ENCODE results near the gene COL19A1. TPM values are rescaled to one million over a fixed set of nuclear protein-coding genes. Genes with fewer than 3 reads are reported as not detected.

COL19A1 gene
- 0.99 and 1.6 TPM in 2 replicates for polyA plus RNA-seq (2014; cell fraction: cytosol; rRNA removed)
- 1.9 and 2.0 TPM in 2 replicates for polyA plus RNA-seq (2014; cell fraction: nucleus; rRNA removed)

DNA sequence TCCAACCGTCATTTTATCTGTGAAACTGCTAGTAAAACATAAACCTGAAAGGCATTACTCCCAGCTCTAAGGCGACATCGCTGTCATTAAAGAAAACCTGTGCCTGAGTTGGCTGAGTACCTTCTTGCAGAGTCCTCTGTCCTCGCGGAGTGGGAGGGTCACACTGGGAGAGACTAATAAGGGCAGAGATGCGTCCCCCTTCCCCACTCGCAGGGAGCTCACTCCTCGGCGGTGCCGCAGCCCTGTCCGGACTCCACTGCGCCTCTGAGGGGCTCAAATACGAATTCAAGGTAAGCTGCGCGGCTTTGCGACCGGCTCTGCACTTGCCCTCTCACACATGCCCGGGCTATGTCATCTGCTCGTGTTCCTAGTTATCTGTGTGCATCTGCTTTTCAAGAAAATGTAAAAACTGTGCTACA is at the start of gene COL19A1:
Gene COL19A1 (plus strand): TSS at position 206 of the 419 bp plus-strand sequence. CDS start 13,012 bp downstream, outside the sequence.
- DNase-seq (ENCODE audit: low spot score) = peak; percentile 49

DNA sequence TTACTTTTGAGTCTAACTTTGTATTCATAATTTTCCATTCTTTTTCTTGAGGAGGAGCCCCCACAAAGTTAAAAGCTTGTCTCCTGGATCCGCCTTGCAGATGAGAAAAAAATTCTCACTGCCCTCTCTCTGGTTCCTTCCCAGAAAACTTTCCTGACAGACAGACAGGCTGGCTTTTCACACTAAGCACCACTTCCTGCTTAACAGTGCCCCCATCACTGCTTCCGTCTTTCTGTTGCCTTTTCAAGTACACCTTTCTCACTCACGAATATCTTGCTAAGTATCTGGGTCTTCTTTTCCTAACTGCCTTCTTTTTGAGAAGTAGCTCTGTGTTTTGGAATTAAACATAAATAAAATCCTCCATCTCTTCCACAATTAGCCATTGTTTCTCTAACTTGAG is 49.8 kb upstream of the COL19A1 start:
- no peak for DNase-seq (ENCODE audit: low spot score)

DNA sequence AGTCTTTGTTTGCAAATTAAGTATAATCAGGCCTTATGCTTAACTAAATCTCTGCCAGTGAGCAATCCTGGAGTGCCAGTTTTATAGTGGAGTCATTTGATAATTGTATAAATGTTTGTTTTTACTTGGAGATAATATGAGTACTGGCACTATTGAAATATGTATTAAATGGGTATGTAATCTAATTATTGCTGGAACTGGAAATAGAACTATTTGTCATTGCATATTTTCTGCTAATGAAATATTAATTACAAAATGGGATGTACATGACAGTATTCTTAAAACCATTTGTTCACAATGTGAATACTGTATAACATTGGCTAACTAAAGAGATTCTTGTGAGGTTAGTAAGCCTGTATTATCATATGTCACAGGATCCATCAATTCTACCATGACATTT is 49.0 kb upstream of the COL19A1 start:
- no peak for DNase-seq (ENCODE audit: low spot score)

DNA sequence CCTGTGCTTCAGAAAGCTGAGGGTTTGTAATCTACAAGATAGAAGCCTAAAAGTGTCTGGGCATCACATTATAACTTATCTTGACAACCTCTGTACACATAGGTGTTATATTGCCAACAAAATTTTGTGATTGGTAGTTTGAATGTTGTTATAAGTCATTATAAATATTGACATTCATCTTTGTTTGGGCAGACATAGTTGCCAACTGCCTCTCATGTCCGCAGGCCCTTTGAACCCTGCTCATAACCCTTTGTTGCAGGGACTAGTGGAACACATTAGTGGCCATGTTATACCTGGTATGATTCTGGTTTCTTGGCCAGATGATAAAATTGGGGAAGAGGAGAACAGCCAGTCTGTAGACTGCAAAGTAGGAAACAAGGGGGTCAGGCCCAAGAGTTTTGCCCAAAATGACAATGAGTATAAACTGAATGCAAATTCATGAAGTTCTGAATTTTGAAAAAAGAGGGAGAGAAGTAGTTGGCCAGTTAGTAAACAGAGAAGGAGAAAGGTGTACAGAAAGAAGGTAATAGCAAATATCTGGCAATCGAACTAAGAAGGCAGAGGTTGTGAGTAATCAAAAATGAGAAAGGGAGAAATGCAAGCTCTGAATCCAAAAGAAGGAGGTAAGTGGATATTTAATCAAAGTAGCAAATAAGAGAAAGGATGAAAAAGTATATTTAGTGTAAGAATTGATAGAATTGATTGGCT is 48.0 kb upstream of the COL19A1 start:
- DNase-seq (ENCODE audit: low spot score) = no peak

DNA sequence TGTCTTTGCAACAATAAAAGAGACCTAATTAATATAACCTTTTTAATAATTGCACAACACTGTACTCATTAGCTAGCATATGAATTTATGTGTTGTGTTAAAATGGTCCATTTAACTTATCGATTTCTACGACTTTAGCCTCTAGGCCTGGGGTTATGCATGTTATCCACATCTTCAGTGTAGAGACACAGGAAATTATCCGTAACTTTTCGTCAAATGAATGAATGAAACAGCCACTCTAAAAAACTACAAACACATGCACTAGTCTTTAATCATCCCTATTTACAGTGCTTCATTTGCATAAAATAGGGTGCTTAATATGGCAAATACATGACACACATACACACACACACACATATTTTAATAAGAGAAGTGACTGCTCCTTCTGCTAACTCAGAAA is 47.2 kb upstream of the COL19A1 start:
- no peak for DNase-seq (ENCODE audit: low spot score)

DNA sequence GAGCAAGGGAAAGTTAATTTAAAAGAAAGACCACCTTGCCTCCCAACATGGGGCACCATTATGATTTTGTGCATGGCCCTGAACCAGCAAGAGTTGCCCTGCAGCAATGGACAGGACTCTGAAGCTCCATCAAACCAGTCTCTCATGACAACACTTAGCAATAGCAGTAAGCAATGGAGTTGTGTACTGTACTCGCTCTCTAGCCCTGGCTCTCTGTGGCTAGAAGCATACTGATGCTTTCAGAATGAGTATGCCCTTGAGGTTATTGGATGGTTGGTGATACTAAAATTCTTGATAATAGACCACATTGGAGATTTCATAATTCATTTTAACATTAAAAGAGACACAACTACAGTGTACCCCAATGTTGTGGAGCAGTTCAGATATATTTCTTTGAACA is 46.3 kb upstream of the COL19A1 start:
- DNase-seq (ENCODE audit: low spot score) = no peak

DNA sequence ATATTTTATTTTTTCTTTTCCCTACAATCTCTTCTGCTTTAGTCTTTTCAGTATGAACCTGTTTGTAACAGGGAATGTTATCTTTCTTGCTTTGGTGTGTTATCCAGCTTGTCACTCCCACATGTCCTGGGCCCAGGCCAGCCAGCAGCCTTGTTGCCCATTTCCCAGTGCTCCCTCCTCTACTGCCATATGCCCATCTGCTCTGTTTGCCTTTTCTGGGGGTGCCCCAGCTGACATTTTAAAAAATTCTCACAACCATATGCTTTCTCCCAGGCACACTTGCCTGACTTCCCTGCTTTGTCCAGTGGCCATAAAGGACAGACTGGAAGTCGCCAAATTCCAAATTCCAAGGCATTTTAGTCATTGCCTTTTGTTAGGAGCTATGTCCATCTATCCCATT is 45.9 kb upstream of the COL19A1 start:
- DNase-seq (ENCODE audit: low spot score) = no peak

DNA sequence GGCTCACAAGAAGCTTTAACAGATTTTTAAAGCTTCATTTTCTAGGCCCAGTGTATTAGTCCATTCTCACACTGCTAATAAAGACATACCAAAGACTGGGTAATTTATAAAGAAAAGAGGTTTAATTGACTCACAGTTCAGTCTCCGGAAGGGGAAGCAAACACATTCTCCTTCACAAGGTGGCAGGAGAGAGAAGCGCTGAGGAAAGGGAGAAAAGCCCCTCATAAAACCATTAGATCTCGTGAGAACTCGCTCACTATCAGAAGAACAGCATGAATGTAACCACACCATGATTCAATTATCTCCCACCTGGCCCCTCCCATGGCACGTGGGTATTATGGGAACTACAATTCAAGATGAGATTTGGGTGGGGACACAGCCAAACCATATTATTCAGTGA is 42.0 kb upstream of the COL19A1 start:
- peak; percentile 9 for DNase-seq (ENCODE audit: low spot score)

DNA sequence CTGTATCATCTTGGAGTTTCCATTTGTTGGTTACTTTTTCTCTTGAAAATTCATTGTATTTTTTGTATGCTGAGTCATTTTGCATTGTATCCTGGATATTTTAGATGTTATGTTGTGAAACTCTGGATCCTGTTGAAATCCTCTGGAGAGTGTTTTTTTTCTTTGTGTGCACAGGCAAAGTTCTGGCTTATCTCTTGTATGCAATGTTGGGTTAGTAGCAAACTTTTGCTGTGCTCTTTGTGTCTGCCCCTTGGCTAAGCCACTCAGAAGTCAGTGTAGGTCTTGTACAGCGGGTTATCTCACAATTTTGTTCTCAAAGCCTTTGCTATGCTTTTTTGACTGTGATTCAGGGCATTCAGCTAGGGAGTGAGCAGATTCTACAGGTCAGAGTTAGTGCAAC is 40.5 kb upstream of the COL19A1 start:
- no peak for DNase-seq (ENCODE audit: low spot score)

DNA sequence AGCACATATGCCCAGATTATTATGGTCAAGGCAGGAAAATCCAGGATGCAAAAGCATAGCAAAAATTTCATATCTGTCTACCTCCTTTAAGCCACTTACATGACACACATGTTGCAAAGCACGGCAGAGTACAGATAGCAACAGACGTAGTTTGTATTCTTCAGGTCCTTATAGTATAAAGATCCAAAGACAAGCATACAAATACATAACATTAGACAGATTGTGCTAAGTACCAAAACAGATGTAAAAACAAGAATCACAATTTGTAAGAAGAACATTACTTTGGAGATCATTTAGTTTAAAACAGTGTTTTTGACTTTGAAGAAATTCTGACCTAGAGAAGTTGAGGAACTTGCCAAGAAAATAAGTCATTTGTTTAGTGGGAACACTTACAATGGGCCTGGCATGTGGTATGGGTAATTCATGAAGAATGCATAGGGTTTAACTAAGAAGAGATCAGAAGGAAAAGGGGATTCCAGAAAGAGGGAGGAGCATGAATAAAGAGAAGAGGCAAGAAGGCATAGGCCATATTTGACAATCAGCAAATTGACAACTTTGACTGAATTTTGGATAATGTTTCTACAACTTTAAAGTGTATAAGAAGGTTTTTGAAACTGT is 39.0 kb upstream of the COL19A1 start:
- no peak for DNase-seq (ENCODE audit: low spot score)

DNA sequence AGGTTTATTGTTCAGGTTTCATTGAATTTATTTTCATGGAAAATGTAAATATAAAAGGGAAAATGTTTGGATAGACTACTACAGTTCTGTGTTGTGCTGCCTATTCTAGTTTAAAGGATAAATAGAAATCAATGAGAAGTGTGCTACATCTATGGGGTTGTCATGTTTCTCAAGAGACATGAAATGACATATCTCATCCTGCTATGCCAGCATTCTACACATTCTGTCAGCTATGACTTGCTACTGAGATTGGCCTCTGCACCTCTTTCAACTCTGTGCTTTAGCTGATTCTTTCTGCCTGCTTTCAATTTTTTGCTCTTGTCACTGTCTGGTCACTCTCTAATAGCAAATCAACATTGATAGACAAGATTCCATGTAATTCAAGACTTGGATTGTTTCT is 33.8 kb upstream of the COL19A1 start:
- no peak for DNase-seq (ENCODE audit: low spot score)

DNA sequence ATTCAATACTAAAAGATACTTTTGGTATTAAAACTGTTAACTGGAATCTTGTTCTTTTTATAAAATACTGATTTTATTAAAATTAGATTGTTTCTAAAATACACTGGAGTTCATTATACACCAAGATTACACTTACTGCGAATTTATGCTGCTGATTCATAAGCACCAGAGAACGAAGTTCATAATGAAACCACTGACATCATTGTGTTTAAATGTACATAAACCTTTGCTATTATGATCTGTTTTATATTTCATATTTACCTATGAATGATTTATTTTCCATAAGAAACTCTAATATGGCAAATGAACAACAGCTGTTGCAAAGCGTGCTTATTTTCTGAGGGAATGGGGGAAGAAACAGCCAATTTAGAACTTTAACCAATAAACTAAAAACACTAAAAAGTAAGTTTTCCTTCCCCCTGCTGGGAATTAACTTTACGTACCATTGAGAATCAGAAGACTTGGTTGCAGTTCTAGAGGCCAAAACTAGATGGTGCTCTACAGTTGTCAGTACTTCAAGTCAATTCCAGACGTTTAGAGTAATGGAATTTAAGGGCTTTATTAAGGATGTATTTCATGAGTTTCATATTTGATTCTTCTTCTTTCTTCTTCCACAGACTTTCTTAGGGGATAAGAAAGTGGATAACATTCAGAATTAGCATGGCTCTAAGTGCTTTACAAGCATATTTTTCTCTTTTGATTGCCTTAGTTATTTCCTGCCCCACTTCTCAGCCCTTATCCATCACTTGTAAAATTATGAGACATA is 30.8 kb upstream of the COL19A1 start:
- DNase-seq (ENCODE audit: low spot score) = peak; percentile 61

DNA sequence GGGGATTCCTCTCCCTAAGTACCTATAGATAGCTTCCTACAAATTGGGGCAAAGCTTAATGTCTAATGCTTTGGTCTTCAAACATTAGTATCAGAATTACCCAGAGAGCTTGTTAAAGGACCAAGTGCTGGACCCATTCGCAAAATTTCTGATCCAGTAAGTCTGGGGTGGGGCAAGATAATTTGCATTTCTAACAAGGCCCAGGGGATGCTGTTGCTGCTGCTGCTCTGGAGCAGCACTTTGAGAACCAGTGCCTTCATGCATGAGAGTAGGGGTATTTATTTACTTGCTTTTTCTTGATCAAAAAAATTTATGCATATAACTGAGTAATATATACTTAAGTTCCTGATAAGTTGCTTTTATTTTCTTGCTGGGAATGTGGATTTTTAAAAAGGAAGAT is 24.5 kb upstream of the COL19A1 start:
- no peak for DNase-seq (ENCODE audit: low spot score)

DNA sequence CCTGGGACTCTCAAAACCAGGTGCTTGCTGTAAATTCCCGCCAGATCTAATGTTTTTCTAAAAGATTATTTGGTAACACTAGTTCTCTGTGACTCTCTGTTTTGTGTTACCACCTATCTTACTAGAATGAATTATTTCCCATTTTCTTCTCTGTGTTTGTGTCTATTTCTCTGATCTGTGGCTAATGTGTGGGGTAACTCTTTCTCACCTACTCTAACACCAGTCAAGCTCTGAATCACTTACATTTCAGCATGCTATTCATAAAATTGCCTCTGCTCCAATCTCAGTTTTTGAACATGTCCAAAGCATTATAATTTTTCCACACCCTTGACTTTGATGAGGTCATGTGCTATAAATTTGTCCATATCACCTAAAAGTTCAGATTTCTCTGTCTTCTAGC is 23.2 kb upstream of the COL19A1 start:
- no peak for DNase-seq (ENCODE audit: low spot score)

DNA sequence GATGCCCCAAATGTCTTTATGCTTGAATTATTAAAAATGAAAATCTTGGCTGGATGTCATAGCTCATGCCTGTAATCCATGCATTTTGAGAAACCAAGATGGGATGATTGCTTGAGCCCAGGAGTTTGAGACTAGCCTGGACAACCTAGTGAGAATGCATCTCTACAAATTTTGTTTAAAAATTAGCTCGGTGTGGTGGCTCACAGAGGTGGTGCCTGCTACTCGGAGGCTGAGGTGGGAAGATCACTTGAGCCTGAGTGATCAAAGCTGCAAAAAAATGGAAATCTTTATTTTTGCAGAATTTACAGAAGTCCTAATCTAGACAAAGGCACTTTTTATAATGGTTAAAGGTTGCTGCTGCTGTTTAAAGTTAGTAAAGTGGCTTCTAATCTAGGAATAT is 20.0 kb upstream of the COL19A1 start:
- no peak for DNase-seq (ENCODE audit: low spot score)

DNA sequence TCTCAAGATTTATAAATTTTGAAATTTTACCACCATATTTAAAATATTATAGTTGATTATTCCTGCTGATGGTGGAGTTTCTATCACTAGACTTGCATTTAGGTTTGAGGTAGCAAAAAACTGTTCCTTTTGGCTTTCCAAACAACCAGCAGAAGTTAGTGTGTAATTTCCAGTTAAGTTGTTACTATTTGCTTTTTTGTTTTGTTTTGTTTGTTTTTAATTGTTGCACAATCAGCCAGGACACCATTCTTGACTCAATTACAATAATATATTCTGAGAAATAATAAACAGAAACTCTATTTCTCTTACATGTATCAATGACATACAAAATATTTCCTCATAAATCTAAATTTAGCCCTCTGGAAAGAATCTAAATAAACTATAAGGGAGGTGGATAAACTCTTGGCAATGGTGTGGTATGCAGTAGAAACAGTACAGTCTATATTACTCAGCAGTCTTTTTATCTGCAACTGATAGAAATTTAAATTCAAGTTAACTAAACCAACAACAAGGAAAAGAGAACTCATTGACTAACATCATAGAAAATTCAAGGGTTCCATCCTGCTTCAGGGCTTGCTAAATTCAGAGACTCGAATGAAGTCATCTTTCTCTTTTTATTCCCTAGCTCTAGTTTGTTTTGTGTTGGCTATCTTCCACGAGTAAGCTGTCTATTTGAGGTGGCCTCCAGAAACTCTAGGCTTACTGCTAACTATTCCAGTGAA is 19.4 kb upstream of the COL19A1 start:
- no peak for DNase-seq (ENCODE audit: low spot score)

DNA sequence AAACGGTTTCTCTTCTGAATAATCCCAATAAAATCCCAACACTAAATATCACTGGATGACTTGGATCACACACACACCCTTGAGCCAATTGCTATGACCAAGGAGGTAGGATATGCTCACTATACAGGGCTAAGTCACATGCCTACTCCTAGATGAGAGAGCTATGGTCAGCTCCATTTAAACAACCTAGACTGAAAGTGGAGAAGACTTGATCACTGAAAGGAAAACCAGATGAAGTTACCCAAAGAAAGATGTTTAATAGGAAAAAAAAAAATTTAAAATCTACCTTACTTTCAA is 18.9 kb upstream of the COL19A1 start:
- DNase-seq (ENCODE audit: low spot score) = no peak

DNA sequence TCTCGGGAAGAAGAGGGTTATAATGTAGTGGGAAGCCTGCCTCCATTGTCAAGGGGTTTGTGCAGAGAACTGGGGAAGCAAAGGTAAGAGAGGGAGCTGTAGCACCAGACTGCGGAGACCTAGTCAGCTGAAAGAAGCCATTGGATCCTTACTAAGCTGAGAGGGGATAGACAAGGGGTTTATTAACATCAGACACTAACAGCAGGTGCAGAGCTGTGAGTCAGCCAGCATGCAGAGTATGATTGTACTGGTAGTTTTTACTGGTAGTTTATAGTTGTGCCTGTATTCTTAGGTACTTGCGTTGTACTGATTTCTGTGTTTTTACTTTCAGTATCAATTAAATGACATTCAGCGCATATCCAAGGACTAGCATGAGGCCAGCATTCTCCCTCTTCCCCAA is 17.8 kb upstream of the COL19A1 start:
- no peak for DNase-seq (ENCODE audit: low spot score)

DNA sequence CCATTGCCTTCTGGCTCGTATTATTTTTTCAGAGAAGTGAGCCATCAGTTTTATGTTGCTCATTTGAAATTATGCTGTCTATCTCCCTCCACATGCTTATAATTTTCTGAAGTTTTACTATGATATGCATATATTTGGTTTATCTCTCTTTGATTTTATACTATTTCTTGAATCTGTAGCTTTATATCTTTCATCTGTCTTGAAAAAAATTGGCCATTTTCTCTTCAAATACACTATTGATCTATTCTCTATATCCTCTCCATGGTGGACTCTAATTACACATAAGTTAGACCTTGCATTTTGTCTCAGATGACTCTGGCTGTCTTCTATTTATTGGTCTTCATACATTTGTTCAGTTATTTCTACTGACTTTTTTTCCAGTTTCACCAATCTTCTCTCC is 13.7 kb upstream of the COL19A1 start:
- no peak for DNase-seq (ENCODE audit: low spot score)

DNA sequence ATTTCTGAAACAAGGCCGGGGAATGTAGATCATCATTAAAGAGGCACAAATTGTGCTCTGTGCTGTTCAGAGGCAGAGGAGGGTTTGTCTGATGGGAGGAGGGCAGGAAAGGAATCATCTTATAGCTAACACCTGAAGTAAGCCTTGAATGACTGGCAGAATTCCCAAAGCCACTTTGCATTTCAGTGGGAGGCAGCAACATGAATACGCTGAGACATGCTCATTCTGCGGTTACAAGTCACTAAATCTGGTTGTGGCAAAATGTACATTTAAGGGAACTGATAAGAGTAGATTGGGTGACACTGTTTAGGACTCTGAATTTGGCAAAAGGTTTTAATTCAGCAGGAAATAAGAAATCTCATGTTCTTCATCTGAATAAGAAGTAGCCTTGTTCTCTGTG is 4.4 kb upstream of the COL19A1 start:
- DNase-seq (ENCODE audit: low spot score) = no peak

DNA sequence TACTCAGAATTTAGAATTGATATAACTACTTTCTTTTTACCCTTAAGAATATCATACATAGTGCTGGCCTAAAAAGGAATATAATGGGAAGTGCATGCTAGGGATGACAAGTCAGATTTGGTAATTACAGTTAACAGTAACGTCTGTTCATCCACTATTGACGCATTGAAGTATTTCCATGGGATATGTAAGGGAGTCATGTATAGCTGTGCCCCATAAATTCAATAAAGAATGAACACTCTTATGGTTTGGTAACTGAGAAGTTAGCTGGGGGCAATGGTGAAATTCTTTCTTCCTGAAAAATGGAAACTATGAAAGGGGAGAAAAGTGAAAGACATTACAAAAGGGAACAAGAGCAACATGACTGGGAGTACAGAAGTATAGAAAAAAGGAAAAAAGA is 2.6 kb upstream of the COL19A1 start:
- DNase-seq (ENCODE audit: low spot score) = no peak

DNA sequence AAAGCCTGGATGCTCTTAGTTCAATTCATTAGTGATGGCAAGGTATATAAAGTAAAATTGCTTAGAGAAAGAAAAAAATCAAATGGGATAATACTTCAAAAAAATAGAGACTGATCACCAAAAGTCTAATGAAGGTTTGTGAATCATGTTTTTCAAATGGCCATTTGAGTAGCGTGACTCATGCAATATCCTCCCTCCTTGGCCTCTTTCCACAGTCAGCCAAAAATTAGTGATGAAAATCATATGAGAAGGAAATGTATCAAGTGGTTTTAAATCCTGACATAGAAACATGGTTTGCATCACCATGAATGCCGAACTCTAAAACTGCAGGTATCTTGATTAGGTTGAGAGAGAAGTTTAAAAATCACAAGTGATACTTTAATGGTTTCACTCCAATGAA is 1.2 kb upstream of the COL19A1 start:
- DNase-seq (ENCODE audit: low spot score) = no peak
